Trophoblast cell (in vitro differentiated cells and primary cell): ENCODE measurements around the gene CUL3.
A peak's percentile ranks its signal among the peaks of the same experiment; 100 is the strongest.

ENCODE experiments used
- DNase-seq, 2 donors: peaks; one replicate each; pipeline ENCODE4 v3.0.0-alpha.2; 2016
- H2AFZ ChIP-seq: 2 replicates; pipeline ENCODE4 v1.6.1; 2013; ENCODE audit warnings: low read length, moderate library complexity, mild to moderate bottlenecking; ENCODE audit not compliant: insufficient read depth, poor library complexity
- H2AK5ac ChIP-seq: 2 replicates; pipeline ENCODE4 v1.6.1; 2013; ENCODE audit warnings: mild to moderate bottlenecking, low read length
- H2BK120ac ChIP-seq: 2 replicates; pipeline ENCODE4 v1.6.1; 2013; ENCODE audit warnings: low read length, mild to moderate bottlenecking, moderate library complexity; ENCODE audit not compliant: insufficient read depth, poor library complexity
- H2BK12ac ChIP-seq: 2 replicates; pipeline ENCODE4 v1.6.1; 2013; ENCODE audit warnings: mild to moderate bottlenecking, low read length, moderate library complexity
- H2BK5ac ChIP-seq: 2 replicates; pipeline ENCODE4 v1.6.1; 2013; ENCODE audit warnings: low read length, low read depth, moderate library complexity, mild to moderate bottlenecking; ENCODE audit not compliant: poor library complexity
- H3K14ac ChIP-seq: 2 replicates; pipeline ENCODE4 v1.6.1; 2013; ENCODE audit warnings: mild to moderate bottlenecking, low read length
- H3K18ac ChIP-seq: 2 replicates; pipeline ENCODE4 v1.6.1; 2013; ENCODE audit warnings: mild to moderate bottlenecking, low read length
- H3K23ac ChIP-seq: 2 replicates; pipeline ENCODE4 v1.6.1; 2013; ENCODE audit warnings: low read length
- H3K27ac ChIP-seq: 2 replicates; pipeline ENCODE4 v1.5.1; 2013; ENCODE audit warnings: low read depth, mild to moderate bottlenecking, inconsistent platforms, low read length, moderate library complexity
- H3K27me3 ChIP-seq: 2 replicates; pipeline ENCODE4 v1.6.1; 2013; ENCODE audit warnings: inconsistent platforms, mild to moderate bottlenecking, low read length, moderate library complexity; ENCODE audit not compliant: insufficient read depth
- H3K36me3 ChIP-seq, 2 experiments: 1 replicate in 1 of 2; 2 replicates in 1 of 2; pipeline ENCODE4 v1.6.1; 2013; ENCODE audit warnings: low read length in 2 of 2, mild to moderate bottlenecking in 2 of 2, moderate library complexity in 1 of 2; ENCODE audit not compliant: insufficient read depth in 2 of 2, control insufficient read depth in 1 of 2
- H3K4ac ChIP-seq: 2 replicates; pipeline ENCODE4 v1.6.1; 2013; ENCODE audit warnings: low read depth, mild to moderate bottlenecking, low read length, moderate library complexity
- H3K4me1 ChIP-seq, 2 experiments: 1 replicate in 1 of 2; 2 replicates in 1 of 2; pipeline ENCODE4 v1.6.1; 2013; ENCODE audit warnings: low read length in 2 of 2, mild to moderate bottlenecking in 2 of 2, moderate library complexity in 1 of 2; ENCODE audit not compliant: insufficient read depth in 2 of 2, control insufficient read depth in 1 of 2
- H3K4me2 ChIP-seq: 2 replicates; pipeline ENCODE4 v1.6.1; 2013; ENCODE audit warnings: inconsistent platforms, mild to moderate bottlenecking, low read length, moderate library complexity
- H3K4me3 ChIP-seq: 2 replicates; pipeline ENCODE4 v1.5.1; 2013; ENCODE audit warnings: mild to moderate bottlenecking, low read depth, low read length, inconsistent platforms
- H3K79me1 ChIP-seq: one replicate; pipeline ENCODE4 v1.6.1; 2013; ENCODE audit warnings: low read length
- H3K79me2 ChIP-seq: 2 replicates; pipeline ENCODE4 v1.6.1; 2013; ENCODE audit warnings: low read length, mild to moderate bottlenecking; ENCODE audit not compliant: control insufficient read depth, insufficient read depth, poor library complexity
- H3K9ac ChIP-seq: 2 replicates; pipeline ENCODE4 v1.6.1; 2013; ENCODE audit warnings: mild to moderate bottlenecking, low read length
- H3K9me3 ChIP-seq: 2 replicates; pipeline ENCODE4 v1.6.1; 2013; ENCODE audit warnings: low read depth, mild to moderate bottlenecking, control low read depth, inconsistent platforms, low read length; ENCODE audit not compliant: insufficient read depth
- H4K12ac ChIP-seq: 2 replicates; pipeline ENCODE4 v1.6.1; 2013; ENCODE audit warnings: low read depth, mild to moderate bottlenecking, low read length, moderate library complexity
- H4K8ac ChIP-seq: 2 replicates; pipeline ENCODE4 v1.6.1; 2013; ENCODE audit warnings: low read depth, mild to moderate bottlenecking, low read length, moderate library complexity
- H4K91ac ChIP-seq: one replicate; pipeline ENCODE4 v1.6.1; 2013; ENCODE audit warnings: low read depth, mild to moderate bottlenecking, low read length, moderate library complexity
- WGBS: extraction: QIAGEN DNeasy Blood & Tissue Kit; methylation state at CpG from one replicate; pipeline ENCODE4 v1.1.7; 2013; ENCODE audit warnings: missing lambda C conversion rate; ENCODE audit not compliant: insufficient read length, insufficient coverage; ENCODE audit errors: extremely low coverage; 5-methylcytosine and 5-hydroxymethylcytosine counted together

Gene CUL3

DNA sequence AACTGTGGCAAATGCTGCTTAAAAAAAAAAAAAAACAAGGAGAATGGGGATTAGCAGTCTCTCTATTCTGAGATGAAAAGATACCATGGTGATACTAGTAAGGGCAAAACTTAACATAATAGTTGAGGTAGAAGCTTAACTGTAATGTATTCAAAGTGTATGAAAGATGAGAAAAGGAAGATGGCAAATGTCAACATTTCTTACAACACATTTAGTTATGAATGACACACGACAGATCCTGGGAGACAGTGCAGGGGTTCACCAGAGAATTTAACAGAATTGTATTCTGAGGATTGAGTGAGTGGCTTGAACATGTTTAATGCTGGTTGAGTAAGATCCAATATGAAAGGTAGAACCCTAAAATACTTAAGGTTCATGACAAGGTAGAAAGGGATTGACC is 52.7 kb downstream of the CUL3 start:
- H3K4me3 ChIP-seq, result no peak overlapping the region
- H3K36me3 ChIP-seq, result peaks cover 4 to 8% of the 10 kb centered on the region in 2 experiments
- H2AK5ac ChIP-seq, result no peak overlapping the region
- peaks cover 0 to 2% of the 10 kb centered on the region in 2 experiments for H3K4me1 ChIP-seq
- no peaks in the 10 kb centered on the region for H3K79me1 ChIP-seq
- no peak overlapping the region for H3K14ac ChIP-seq
- no peak overlapping the region for H2AFZ ChIP-seq
- no peak overlapping the region for H3K4me2 ChIP-seq
- H3K9ac ChIP-seq, result no peak overlapping the region
- H2BK5ac ChIP-seq, result no peak overlapping the region
- no CpG with 5 or more reads among the region's 1 CpG for WGBS
- H3K27ac ChIP-seq, result no peak overlapping the region
- H4K12ac ChIP-seq, result no peak overlapping the region
- H3K18ac ChIP-seq, result no peak overlapping the region
- peaks cover 2% of the 10 kb centered on the region for H3K79me2 ChIP-seq
- H2BK12ac ChIP-seq, result no peak overlapping the region
- DNase-seq, result no peak
- H4K91ac ChIP-seq, result no peak overlapping the region
- H4K8ac ChIP-seq, result no peak overlapping the region
- no peak overlapping the region for H3K4ac ChIP-seq
- H3K9me3 ChIP-seq, result no peaks in the 10 kb centered on the region
- H2BK120ac ChIP-seq, result no peak overlapping the region
- no peaks in the 10 kb centered on the region for H3K27me3 ChIP-seq
- H3K23ac ChIP-seq, result no peak overlapping the region

- H3K4ac ChIP-seq, result no peak overlapping the region
- H3K4me2 ChIP-seq, result no peak overlapping the region
- H4K12ac ChIP-seq, result no peak overlapping the region
- no peak overlapping the region for H3K27ac ChIP-seq
- H4K91ac ChIP-seq, result no peak overlapping the region
- WGBS, result no CpG with 5 or more reads among the region's 3 CpGs
- no peaks in the 10 kb centered on the region for H3K9me3 ChIP-seq
- peaks cover 2% of the 10 kb centered on the region in 2 experiments for H3K4me1 ChIP-seq
- no peak overlapping the region for H3K4me3 ChIP-seq
- no peak overlapping the region for H2BK5ac ChIP-seq
- H2BK12ac ChIP-seq, result no peak overlapping the region
- no peak overlapping the region for H4K8ac ChIP-seq
- H3K79me1 ChIP-seq, result no peaks in the 10 kb centered on the region
- H3K18ac ChIP-seq, result no peak overlapping the region
- H3K27me3 ChIP-seq, result no peaks in the 10 kb centered on the region
- no peak overlapping the region for H2BK120ac ChIP-seq
- no peak overlapping the region for H2AK5ac ChIP-seq
- no peak for DNase-seq
- no peak overlapping the region for H2AFZ ChIP-seq
- no peak overlapping the region for H3K14ac ChIP-seq
- H3K36me3 ChIP-seq, result peaks cover 0 to 5% of the 10 kb centered on the region in 2 experiments
- no peak overlapping the region for H3K9ac ChIP-seq
- no peak overlapping the region for H3K23ac ChIP-seq
- peaks cover 2% of the 10 kb centered on the region for H3K79me2 ChIP-seq
Observed at GRCh38 chr2:224528171-224528570, 57.0 kb downstream of the CUL3 start.

DNA sequence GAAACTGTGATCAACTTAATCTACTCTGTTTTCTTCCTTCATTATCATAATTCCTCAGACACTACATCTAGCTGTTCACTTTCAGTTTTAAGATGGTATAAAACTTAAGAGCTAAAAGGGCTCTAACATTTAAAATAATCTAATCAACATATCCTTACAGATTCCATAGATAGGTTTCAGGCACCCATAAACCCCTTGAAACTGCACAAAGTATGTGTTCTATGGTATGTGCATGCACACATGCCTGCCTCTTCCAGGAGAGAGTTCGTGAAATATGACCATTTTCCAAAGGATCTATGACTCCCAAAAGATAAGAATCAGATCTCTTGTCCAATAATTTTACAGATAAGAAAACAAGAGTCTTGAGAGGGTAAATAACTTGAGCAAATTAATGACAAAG is 59.4 kb downstream of the CUL3 start:
- Histone ChIP-seq H3K4me2 (no peak overlapping the region), H3K27ac (no peak overlapping the region), H3K27me3 (no peaks in the 10 kb centered on the region), H3K14ac (no peak overlapping the region), H3K18ac (no peak overlapping the region), H2AFZ (no peak overlapping the region), H3K4me3 (no peak overlapping the region), H3K79me2 (peaks cover 2% of the 10 kb centered on the region), H3K4ac (no peak overlapping the region), H4K8ac (no peak overlapping the region), H2BK5ac (no peak overlapping the region), H3K36me3 (peaks cover 0 to 5% of the 10 kb centered on the region in 2 experiments), H3K79me1 (no peaks in the 10 kb centered on the region), H4K12ac (no peak overlapping the region), H3K9me3 (no peaks in the 10 kb centered on the region), H2AK5ac (no peak overlapping the region), H3K4me1 (peaks cover 0 to 2% of the 10 kb centered on the region in 2 experiments), H2BK120ac (no peak overlapping the region), H2BK12ac (no peak overlapping the region), H4K91ac (no peak overlapping the region), H3K23ac (no peak overlapping the region), H3K9ac (no peak overlapping the region)
- no CpG with 5 or more reads among the region's 1 CpG for WGBS
- peak in 1 of 2 donors; percentile 45 for DNase-seq

- no peak overlapping the region for H4K91ac ChIP-seq
- no peak overlapping the region for H3K4me2 ChIP-seq
- no peaks in the 10 kb centered on the region for H3K9me3 ChIP-seq
- H4K8ac ChIP-seq, result no peak overlapping the region
- no peak overlapping the region for H3K14ac ChIP-seq
- H2BK5ac ChIP-seq, result no peak overlapping the region
- peaks cover 0 to 2% of the 10 kb centered on the region in 2 experiments for H3K4me1 ChIP-seq
- no peak overlapping the region for H3K27ac ChIP-seq
- H2BK12ac ChIP-seq, result no peak overlapping the region
- H3K79me1 ChIP-seq, result no peaks in the 10 kb centered on the region
- no peak overlapping the region for H2BK120ac ChIP-seq
- H3K23ac ChIP-seq, result no peak overlapping the region
- no peak overlapping the region for H3K4ac ChIP-seq
- 100% methylated on average over 1 of the region's 2 CpGs for WGBS
- H3K18ac ChIP-seq, result no peak overlapping the region
- H3K79me2 ChIP-seq, result peaks cover 2% of the 10 kb centered on the region
- no peaks in the 10 kb centered on the region for H3K27me3 ChIP-seq
- no peak overlapping the region for H3K9ac ChIP-seq
- H4K12ac ChIP-seq, result no peak overlapping the region
- H3K36me3 ChIP-seq, result no peaks in the 10 kb centered on the region
- H3K4me3 ChIP-seq, result no peak overlapping the region
- H2AFZ ChIP-seq, result no peak overlapping the region
- no peak overlapping the region for H2AK5ac ChIP-seq
- no peak for DNase-seq
Observed at GRCh38 chr2:224524657-224525056, 60.5 kb downstream of the CUL3 start.
